Neural cell (in vitro differentiated cells): ENCODE results near the gene MPPED2.

Experiments used
- CTCF ChIP-seq: fragments of 450-650 bp; IDR thresholded peaks from 2 replicates; pipeline ENCODE4 v1.5.1; 2014; ENCODE audit warnings: antibody characterized with exemption, mild to moderate bottlenecking, moderate library complexity; ENCODE audit not compliant: poor library complexity, severe bottlenecking
- EP300 ChIP-seq: fragments of 450-650 bp; conservative IDR thresholded peaks from 2 replicates; pipeline ENCODE4 v1.6.1; 2014; ENCODE audit warnings: antibody characterized with exemption, mild to moderate bottlenecking, moderate library complexity; ENCODE audit not compliant: poor library complexity, severe bottlenecking
- EZH2 ChIP-seq: fragments of 200-600, 300-800 bp; shearing (Covaris generic), sonication (generic); IDR thresholded peaks from 2 replicates; pipeline ENCODE4 v1.6.1; 2014; ENCODE audit warnings: antibody characterized with exemption, low read length, borderline replicate concordance, mild to moderate bottlenecking; ENCODE audit not compliant: insufficient read depth, poor library complexity, severe bottlenecking
- MXI1 ChIP-seq: fragments of 450-650 bp; conservative IDR thresholded peaks from 2 replicates; pipeline ENCODE4 v1.6.1; 2014; ENCODE audit warnings: antibody characterized with exemption, mild to moderate bottlenecking; ENCODE audit not compliant: poor library complexity, severe bottlenecking
- POLR2AphosphoS5 ChIP-seq: IDR thresholded peaks from 2 replicates; pipeline ENCODE4 v1.6.1; 2012
- RAD21 ChIP-seq: fragments of 450-650 bp; conservative IDR thresholded peaks from 2 replicates; pipeline ENCODE4 v1.6.1; 2014; ENCODE audit warnings: antibody characterized with exemption, mild to moderate bottlenecking, moderate library complexity
- REST ChIP-seq: IDR thresholded peaks from 2 replicates; pipeline ENCODE4 v1.6.1; 2012; ENCODE audit warnings: borderline replicate concordance
- SMC3 ChIP-seq: fragments of 450-650 bp; conservative IDR thresholded peaks from 2 replicates; pipeline ENCODE4 v1.6.1; 2014; ENCODE audit warnings: antibody characterized with exemption, mild to moderate bottlenecking, moderate library complexity; ENCODE audit not compliant: poor library complexity
- TAF1 ChIP-seq: IDR thresholded peaks from 2 replicates; pipeline ENCODE4 v1.6.1; 2012; ENCODE audit warnings: low read depth

- no peak for TF ChIP-seq MXI1
- no peak for TF ChIP-seq POLR2AphosphoS5
- TF ChIP-seq CTCF = no peak
- no peak for TF ChIP-seq REST
- no peak for TF ChIP-seq EP300
- no peak for TF ChIP-seq EZH2
- TF ChIP-seq RAD21 = no peak
- TF ChIP-seq TAF1 = no peak
- no peak for TF ChIP-seq SMC3
These were observed 97.7 kb downstream of the MPPED2 start for GRCh38 chr11:30488304-30488998.
